HG03558 (cell line): ENCODE measurements around the gene GLE1.
"Not testable (repeated sequence)": the region's sequence is repeated elsewhere in the genome, so short reads cannot be mapped to it uniquely, and the experiment has no call there.

ENCODE experiments used
- ATAC-seq: cut with Tn5 transposase; IDR thresholded peaks from one replicate; pipeline ENCODE4 v1.9.1; 2021; ENCODE audit warnings: moderate number of reproducible peaks; ENCODE audit not compliant: unreplicated experiment; ENCODE audit errors: extremely low read depth

Gene GLE1

GRCh38 chr9:128495296-128495695 lies 9.2 kb upstream of the GLE1 start:
- ATAC-seq = no peak

DNA sequence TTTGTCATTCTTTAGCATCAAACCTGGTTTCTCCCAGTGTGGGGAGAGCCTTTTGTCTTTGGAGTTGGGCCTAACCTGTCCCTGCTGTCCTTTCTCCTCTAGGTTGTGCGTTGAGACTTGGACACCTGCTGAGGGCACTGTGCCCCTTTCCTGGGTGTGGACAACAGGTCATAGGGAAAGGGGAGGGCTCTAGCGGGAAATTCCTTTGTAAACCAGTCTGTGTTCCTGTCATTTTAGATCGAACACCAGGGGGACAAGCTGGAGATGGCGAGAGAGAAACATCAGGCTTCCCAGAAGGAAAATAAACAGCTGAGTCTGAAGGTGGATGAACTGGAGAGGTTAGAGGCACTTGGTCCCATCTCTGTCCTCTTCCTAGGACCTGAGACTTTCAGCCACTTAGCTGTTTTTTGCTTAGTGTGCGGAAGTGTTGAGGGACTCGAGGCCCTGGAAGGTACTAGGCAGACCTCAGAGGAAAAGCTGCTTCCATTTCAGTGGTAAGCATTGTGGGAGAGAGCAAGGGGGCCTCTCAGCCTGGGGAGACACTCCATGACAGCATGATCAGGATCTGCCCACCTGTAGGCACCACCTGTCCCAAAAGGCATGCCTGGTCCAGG lies 8.6 kb upstream of the GLE1 start:
- no peak for ATAC-seq

DNA sequence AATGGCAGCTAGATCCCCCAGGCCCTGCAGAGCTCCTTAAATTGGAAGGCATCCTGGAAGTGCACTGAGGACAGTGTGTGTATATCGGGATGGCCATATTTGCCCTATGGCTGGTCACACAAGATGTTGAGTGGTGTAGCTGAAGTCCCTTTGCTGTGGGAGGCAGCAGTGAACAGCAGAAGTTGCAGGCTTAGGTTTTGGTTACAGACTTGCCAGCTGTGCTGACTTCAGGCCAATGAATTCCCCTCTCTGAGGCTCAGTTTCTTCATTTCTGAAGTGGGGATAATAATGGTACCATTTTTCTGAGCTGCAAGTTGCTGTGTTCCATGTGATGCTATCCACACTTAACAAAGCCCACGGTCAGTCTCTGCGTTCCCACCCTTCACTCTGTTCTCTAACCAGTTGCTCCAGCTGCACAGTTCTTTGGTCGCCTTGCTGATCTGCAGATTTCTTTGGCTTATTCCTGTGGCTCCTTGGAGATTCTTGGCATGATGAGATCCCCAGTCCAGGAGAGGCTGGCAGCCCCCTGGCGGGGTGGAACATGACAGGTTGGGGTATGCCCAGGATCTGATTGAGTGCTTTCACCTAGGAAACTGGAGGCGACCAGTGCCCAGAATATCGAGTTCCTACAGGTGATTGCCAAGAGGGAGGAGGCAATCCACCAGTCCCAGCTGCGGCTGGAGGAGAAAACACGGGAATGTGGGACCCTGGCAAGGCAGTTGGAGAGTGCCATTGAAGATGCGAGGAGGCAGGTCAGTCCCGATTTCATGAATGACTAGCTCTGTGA lies 6.5 kb upstream of the GLE1 start:
- no peak for ATAC-seq

DNA sequence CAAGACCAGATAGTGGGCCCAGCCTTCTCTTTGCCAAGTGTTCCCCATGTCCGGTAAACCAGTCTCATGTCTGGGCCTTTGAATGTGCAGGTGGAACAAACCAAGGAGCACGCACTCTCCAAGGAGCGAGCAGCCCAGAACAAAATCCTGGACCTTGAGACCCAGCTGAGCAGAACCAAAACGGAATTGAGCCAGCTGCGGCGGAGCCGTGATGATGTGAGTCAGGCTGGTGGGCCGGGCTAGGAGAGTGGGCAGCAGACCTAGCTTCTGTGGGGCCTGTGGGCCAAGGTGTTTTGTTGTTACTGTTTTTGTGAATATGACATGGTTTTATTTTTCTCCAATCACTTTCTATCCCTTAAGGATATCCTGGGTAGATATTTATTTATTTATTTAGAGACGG lies 5.6 kb upstream of the GLE1 start:
- ATAC-seq = no peak

GRCh38 chr9:128499920-128500319 lies 4.6 kb upstream of the GLE1 start:
- no peak for ATAC-seq

DNA sequence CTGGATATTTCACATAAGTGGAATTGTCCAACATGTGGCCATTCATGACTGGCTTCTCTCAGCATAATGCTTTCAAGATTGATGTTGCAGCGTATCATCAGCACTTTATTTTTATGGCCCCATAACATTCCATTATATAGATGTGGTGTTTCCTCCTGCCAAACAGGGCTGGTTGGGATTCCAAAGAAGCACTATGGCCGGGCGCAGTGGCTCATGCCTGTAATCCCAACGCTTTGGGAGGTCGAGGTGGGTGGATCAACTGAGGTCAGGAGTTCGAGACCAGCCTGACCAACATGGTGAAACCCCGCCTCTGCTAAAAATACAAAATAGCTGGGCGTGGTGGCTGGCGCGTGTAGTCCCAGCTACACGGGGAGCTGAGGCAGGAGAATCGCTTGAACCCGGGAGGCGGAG lies 1.1 kb upstream of the GLE1 start:
- ATAC-seq = not testable (repeated sequence)

DNA sequence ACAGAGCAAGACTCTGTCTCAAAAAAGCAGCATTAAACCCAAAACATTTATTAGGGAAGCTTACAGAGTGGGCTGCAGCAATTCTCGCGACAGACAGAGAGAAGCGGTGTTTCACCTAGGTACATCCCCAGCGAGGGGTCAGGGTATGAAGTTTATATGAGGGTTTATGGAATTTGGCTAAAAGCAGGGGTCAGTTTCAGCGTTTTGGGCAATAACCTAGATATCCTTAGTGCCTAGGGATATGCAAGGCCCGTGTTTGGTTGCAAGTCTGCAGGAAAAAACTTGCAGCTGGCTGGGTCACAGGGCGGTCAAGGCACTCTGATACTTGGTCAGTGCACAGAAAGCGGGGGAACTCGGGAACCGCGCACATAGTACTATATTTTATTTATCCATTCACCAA lies 649 bp upstream of the GLE1 start:
- ATAC-seq = no peak

- ATAC-seq = no peak
These were observed 871 bp downstream of the GLE1 start for GRCh38 chr9:128505414-128505765.

DNA sequence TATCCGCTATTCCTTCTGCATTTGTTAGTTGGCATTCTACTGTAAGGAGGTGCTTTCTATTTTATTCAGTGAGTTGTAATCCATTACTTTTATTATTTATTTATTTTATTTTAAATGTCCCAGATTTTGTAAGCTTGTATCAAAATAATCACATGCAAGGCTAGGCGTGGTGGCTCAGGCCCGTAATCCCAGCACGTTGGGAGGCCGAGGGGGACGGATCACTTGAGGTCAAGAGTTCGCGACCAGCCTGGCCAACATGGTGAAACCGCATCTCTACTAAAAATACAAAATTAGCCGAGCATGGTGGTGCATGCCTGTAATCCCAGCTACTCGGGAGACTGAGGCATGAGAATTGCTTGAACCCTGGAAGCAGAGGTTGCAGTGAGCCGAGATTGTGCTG lies 1.4 kb downstream of the GLE1 start:
- not testable (repeated sequence) for ATAC-seq

DNA sequence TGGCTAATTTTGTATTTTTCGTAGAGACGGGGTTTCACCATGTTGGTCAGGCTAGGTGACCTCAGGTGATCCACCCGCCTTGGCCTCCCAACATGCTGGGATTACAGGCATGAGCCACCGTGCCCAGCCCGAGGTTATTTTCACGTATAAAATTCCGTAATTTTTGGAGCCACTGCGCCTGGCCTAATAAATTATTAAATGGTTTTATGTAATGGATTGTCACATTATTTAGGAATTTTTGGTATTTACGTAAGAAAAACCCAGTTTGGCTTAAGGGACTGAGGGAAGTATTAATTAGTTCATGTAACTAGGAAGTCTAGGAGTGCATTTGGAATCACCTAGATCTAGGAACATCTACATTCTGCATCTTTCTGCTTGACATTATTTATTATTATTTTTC lies 8.3 kb downstream of the GLE1 start:
- no peak for ATAC-seq

DNA sequence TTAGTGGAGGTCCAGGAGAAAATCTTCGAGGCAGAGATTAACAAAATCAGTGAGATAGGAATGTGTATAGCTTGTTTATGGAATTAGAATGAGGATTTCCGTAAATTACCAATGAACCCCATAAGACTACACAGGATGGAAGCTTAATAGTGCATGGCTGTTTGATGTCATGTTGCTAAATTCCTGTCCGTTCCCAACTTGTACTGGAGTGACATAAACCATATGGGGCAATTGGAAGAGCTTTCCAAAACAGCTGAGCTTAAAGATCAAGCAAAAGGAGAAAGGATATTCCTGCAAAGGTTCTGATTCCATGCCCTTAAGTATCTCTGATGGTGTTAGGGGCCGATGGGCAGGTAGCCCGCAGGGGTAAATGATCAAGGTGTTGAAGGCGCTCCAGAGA lies 17.4 kb downstream of the GLE1 start:
- ATAC-seq = no peak

DNA sequence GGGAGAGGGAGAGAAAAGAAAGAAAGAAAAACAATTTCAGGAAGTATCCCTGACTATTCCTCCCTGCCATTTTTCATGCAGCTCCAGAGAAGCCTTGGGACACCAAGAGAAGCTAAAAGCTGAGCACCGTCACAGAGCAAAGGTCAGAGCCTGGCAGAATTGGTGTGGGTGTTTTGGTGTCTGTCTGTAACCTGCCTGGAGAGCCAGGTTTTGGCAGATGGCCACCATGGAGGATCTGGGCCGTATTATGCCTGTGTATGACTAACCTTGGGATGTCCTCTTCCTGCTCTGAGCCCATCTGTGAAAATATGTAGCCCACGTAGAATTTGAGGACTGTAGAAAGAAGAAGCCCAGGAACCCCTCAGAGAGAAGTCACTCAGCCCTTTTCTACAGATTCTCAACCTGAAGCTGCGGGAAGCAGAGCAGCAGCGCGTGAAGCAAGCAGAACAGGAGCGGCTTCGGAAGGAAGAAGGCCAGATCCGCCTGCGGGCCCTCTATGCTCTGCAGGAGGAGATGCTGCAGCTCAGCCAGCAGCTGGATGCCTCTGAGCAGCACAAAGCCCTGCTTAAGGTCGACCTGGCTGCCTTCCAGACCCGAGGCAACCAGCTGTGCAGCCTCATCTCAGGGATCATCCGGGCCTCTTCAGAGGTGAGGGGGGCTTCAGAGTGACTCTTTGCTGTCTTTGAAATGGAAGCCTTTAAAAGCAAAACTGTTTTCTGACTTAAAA lies 18.8 kb downstream of the GLE1 start:
- ATAC-seq = no peak

DNA sequence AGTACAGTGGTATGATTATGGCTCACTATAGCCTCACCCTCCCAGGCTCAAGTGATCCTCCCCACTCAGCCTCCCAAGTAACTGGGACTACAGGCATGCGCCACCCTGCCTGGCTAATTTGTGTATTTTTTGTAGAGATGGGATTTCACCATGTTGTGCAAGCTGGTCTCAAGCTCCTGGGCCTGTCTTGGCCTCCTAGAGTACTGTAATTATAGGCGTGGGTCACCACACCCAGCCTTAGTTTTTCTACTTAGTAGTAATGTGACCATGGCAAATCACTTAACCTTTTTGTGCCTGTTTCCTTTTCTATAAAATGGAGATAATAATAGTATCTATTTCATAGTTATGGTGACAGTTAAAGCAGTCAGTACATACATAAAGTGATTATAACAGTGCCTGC lies 22.2 kb downstream of the GLE1 start:
- no peak for ATAC-seq

GRCh38 chr9:128528445-128529160 lies 24.1 kb downstream of the GLE1 start:
- no peak for ATAC-seq

DNA sequence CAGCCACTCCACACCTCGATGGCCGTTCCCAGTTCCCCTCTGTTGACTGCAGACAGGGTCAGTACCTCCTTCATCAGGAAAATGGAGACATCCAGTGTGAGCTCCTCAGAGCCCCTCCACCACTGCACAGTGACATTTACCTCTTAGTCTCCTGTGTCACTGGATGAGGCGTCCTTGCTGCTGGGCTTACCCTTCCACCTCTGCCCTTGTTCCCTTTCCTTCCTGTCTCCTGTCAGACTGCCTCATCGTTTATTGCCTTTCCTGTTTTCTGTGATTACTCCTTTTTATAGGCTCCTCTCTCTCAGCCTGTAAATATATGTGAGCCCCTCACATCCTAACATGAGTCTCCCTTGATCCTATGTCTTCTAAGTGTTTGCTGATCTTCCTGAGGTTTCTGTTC lies 24.7 kb downstream of the GLE1 start:
- ATAC-seq = no peak

DNA sequence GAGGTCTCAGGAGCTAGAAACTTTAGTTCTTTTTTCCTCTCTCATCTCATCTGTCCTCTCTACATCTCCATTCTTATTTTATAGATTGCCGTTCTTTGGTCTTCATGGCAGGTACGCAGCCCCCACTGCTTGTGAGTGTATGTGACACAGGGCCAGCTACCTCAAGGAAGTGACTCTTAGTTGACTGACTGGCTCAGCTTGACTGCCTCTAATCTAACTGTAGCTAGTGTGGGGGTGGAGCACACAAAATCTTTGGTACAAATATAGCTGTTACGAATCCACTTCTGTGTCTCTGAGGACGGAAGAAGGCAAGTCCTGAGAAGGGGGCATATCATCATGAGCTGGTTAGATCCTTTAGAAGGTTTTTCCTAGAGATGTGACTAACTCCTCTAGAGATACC lies 28.1 kb downstream of the GLE1 start:
- ATAC-seq = no peak

- ATAC-seq = no peak
These were observed 36.3 kb downstream of the GLE1 start for GRCh38 chr9:128540634-128541360.

- ATAC-seq = no peak
These were observed 42.0 kb downstream of the GLE1 start for GRCh38 chr9:128546504-128546903.

DNA sequence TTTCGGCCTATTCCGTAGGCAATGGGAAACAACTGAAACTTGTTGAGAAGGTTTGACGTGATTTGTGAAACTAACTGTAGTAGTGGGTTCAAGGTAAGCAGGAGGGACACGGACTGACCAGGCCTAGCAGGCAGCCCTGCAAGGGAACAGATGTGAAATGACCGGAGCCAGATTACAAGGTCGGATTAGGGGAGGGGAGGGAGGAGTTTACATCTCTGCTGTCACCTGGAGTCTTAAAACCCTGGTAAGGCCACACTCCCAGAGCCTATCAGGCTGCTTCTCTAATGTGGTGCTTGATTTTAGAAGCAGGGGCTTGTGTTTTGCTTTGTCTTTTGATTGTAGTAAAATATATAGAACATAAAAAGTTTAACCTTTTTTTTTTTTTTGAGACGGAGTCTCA lies 44.4 kb downstream of the GLE1 start:
- ATAC-seq = no peak

DNA sequence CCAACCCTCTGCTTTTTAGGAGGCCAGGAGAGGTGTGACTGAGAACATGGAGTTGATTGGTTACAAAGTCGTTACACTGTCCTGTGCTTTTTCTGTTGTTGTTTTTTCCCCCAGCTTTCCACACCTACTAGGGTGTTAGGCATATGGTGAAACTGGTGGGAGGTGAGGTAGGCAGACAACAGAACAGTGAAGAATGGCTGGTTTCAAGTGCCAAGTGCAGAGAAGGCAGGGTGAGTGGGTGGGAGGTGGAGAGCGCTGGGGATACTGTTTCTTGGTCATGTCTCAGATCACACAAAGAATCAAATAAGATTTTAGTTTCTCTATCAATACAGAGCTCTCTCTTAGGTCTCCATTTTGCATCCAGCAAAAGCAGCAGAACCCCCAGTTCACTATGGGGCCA lies 45.7 kb downstream of the GLE1 start:
- no peak for ATAC-seq
